ENCODE measurements around the gene PLCB1. TPM values are rescaled to one million over a fixed set of nuclear protein-coding genes. Genes with fewer than 3 reads are reported as not detected.

The PLCB1 gene
- total RNA-seq, 2 experiments from 2014 or later: 3.1 to 3.6 TPM

DNA sequence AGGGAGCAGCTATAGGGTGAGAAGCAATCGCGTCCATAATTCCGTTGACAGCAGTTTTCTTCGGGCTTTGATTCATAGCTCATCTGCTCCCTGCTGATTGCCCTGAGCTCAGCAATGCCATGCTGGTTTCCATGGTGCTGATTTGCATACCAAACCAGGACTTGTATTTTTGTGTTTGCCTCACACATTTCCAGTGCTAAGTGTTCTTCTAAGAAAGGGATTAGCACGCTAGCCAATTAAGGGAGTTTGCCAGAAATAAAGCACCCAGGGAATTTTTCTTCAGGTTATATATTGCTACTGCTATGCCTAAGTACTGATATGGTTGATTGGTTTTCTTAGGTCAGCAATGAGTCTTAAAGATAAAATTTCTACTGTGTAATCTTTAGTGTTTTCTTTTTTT is 177.6 kb downstream of the PLCB1 start:
- Mint-ChIP-seq H3K36me3 (ENCODE audit: low read depth) (no peaks in the 10 kb centered on the region), H3K27ac (no peak overlapping the region), H3K4me3 (no peak overlapping the region), H3K9me3 (no peaks in the 10 kb centered on the region), H3K27me3 (peaks cover 2% of the 10 kb centered on the region), H3K4me1 (ENCODE audit: low read depth) (no peaks in the 10 kb centered on the region)
- CTCF ChIA-PET: interaction anchor here (1.5 kb wide), 1 partner anchor 10 kb away, joined by 4 read pairs; no protein-coding TSS in a partner anchor
- no peak for ATAC-seq
- POLR2A ChIA-PET: no interaction called here
- TF ChIP-seq, protein P1, sequence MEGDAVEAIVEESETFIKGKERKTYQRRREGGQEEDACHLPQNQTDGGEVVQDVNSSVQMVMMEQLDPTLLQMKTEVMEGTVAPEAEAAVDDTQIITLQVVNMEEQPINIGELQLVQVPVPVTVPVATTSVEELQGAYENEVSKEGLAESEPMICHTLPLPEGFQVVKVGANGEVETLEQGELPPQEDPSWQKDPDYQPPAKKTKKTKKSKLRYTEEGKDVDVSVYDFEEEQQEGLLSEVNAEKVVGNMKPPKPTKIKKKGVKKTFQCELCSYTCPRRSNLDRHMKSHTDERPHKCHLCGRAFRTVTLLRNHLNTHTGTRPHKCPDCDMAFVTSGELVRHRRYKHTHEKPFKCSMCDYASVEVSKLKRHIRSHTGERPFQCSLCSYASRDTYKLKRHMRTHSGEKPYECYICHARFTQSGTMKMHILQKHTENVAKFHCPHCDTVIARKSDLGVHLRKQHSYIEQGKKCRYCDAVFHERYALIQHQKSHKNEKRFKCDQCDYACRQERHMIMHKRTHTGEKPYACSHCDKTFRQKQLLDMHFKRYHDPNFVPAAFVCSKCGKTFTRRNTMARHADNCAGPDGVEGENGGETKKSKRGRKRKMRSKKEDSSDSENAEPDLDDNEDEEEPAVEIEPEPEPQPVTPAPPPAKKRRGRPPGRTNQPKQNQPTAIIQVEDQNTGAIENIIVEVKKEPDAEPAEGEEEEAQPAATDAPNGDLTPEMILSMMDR (IDR thresholded peaks at IDR 0.05): no peak
- DNase-seq: no peak
- intact Hi-C loops (cut with micrococcal nuclease): loop anchor here (5.0 kb wide), 1 partner anchor 267 kb away; no protein-coding TSS in a partner anchor

DNA sequence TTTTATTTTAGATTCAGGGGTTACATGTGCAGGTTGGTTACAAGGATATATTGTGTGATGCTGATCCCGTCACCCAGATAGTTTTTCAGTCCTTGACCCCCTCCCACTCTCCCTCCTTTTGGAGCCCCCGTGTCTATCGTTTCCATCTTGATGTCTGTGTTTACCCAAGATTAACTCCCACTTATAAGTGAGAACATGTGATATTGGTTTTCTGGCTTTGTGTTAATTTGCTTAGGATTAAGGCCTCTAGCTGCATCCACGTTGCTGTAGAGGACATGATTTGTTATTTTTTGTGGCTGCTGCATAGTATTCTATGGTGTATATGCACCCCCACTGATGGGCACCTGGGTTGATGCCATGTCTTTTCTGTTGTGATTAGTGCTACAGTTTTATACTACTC is 178.6 kb downstream of the PLCB1 start:
- ATAC-seq (no peak), DNase-seq (no peak)
- no peaks in the 10 kb centered on the region for H3K4me1 Mint-ChIP-seq (ENCODE audit: low read depth)
- intact Hi-C loops (cut with micrococcal nuclease): no loop called here
- TF ChIP-seq, protein P1 (IDR thresholded peaks at IDR 0.05): no peak
- no peak overlapping the region for H3K4me3 Mint-ChIP-seq
- no peaks in the 10 kb centered on the region for H3K9me3 Mint-ChIP-seq
- H3K27ac Mint-ChIP-seq: no peak overlapping the region
- ChIA-PET POLR2A (no interaction called here), CTCF (interaction anchor here (0.8 to 1.5 kb wide), 2 partner anchors 11 to 179 kb away, joined by 3 to 4 read pairs; no protein-coding TSS in a partner anchor)
- H3K27me3 Mint-ChIP-seq: peaks cover 2% of the 10 kb centered on the region
- H3K36me3 Mint-ChIP-seq (ENCODE audit: low read depth): no peaks in the 10 kb centered on the region

DNA sequence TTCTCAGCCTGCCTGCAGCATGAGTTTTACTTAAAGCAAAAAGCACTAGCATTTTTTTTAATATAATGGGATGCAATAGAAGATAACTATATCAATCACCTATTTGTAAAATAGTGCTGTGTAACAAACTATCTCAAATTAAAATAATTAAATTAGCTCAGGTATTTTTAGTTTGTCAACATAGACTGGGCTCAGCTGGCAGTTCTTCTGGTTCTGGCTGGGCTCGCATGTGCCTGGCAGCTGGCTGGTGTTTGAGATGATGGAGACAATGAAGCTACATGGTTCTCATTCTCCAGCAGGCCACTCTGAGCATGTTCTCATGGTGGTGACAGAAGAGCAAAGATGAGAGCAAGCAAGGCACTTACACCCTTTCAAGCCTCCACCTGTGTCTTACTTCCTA is 181.0 kb downstream of the PLCB1 start:
- H3K27ac Mint-ChIP-seq: no peak overlapping the region
- no peaks in the 10 kb centered on the region for H3K9me3 Mint-ChIP-seq
- DNase-seq: no peak
- ChIA-PET POLR2A (no interaction called here), CTCF (interaction anchor here (1.6 kb wide), 1 partner anchor 408 kb away, joined by 3 read pairs; no protein-coding TSS in a partner anchor)
- TF ChIP-seq, protein P1 (IDR thresholded peaks at IDR 0.05): no peak
- no peak for ATAC-seq
- H3K36me3 Mint-ChIP-seq (ENCODE audit: low read depth): no peaks in the 10 kb centered on the region
- H3K4me1 Mint-ChIP-seq (ENCODE audit: low read depth): no peaks in the 10 kb centered on the region
- intact Hi-C loops (cut with micrococcal nuclease): no loop called here
- no peaks in the 10 kb centered on the region for H3K27me3 Mint-ChIP-seq
- H3K4me3 Mint-ChIP-seq: no peak overlapping the region

DNA sequence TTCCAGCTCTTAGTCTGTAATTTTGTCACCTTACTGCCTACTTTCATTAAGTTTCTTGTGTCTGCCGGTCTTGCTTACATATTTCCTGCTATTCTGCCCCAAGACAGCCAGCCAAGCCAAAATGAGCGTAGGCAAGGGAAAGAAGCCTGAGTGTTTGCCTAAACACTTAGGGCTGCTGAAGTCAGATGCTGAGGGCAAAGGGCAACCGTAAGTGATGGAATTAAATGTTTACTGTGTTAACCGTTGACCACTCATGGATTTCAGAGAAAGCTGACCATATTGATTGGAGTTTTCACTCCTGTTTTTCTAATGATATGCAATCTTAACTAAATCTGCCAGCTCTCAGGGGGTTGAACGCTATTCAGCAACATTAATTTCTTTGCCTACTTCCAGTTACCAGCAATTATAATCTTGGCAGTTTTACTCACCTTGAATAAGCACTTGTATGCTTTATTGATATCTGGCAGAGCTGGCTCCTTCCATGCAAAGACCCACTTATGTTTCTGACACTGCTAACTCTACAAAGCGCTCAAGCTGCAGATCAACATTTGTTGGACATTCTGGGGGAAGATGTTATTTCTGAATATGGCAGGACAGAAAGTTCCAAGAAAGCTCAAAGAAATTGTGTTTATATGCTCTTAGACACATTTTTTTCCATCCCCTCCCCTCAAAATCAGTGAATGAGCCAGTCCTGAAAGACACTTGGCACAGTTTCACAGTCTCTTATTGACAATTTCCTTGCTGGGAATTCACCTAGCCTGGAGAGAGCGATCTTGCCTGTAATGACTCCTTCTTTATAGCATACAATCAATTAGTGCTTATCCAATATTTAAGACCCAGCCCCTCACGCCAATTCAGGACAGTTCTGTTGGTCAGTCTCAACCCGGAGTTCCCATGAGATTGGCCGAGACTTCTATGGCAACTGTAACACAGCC is 183.8 kb downstream of the PLCB1 start:
- Mint-ChIP-seq H3K4me3 (no peak overlapping the region), H3K36me3 (ENCODE audit: low read depth) (no peaks in the 10 kb centered on the region), H3K27me3 (no peaks in the 10 kb centered on the region), H3K4me1 (ENCODE audit: low read depth) (no peaks in the 10 kb centered on the region), H3K9me3 (no peaks in the 10 kb centered on the region), H3K27ac (no peak overlapping the region)
- DNase-seq (no peak), ATAC-seq (no peak)
- POLR2A ChIA-PET: no interaction called here
- TF ChIP-seq, protein P1 (IDR thresholded peaks at IDR 0.05): no peak
- CTCF ChIA-PET: interaction anchor here (0.7 to 2.4 kb wide), 3 partner anchors 9 to 406 kb away, joined by 3 to 7 read pairs (median 3); no protein-coding TSS in a partner anchor
- intact Hi-C loops (cut with micrococcal nuclease): no loop called here

DNA sequence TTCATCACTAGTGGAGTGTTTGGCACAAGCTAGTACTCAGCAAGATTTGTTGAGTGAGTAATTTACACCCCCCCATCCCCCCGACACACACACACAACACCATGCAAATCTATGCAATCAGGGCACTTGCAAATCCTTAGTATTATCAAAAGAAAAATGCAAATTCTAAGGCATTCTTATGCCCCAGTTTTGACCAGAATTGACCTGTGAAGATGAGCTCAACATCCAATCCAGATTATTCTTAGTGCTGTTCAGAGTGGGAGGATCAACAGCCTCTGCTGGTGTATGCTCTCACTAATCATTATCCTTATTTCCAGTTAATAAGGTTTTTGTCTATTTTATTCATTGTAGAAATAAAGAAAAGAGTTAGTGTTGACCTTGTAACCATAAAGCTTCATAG is 185.4 kb downstream of the PLCB1 start:
- no peak for ATAC-seq
- Mint-ChIP-seq H3K27ac (no peak overlapping the region), H3K9me3 (no peaks in the 10 kb centered on the region)

More for the DNA sequence above, 185.4 kb downstream of the PLCB1 start:
- DNase-seq: no peak
- no peaks in the 10 kb centered on the region for H3K36me3 Mint-ChIP-seq (ENCODE audit: low read depth)
- intact Hi-C loops (cut with micrococcal nuclease): no loop called here
- no peak overlapping the region for H3K4me3 Mint-ChIP-seq
- H3K4me1 Mint-ChIP-seq (ENCODE audit: low read depth): no peaks in the 10 kb centered on the region
- TF ChIP-seq, protein P1 (IDR thresholded peaks at IDR 0.05): no peak
- ChIA-PET POLR2A (interaction anchor here (0.6 kb wide), 1 partner anchor 13 kb away, joined by 3 read pairs; no protein-coding TSS in a partner anchor), CTCF (interaction anchor here (1.2 kb wide), 1 partner anchor 11 kb away, joined by 4 read pairs; no protein-coding TSS in a partner anchor)
- H3K27me3 Mint-ChIP-seq: no peaks in the 10 kb centered on the region
